Stimulated activated naive CD8-positive, alpha-beta T cell treated with anti-CD3 and anti-CD28 coated beads, Interleukin-15, Interleukin-2, amounts not matched to agents 100 ng/mL and 50 ng/mL, for 24 hours (primary cell): Measurements from ENCODE around the gene PPP1CC.

Experiments used
- H3K27ac Mint-ChIP-seq: one replicate; pipeline ENCODE4 v1.8.0; 2021; ENCODE audit warnings: mild to moderate bottlenecking, mixed read lengths
- H3K27me3 Mint-ChIP-seq: one replicate; pipeline ENCODE4 v1.8.0; 2021; ENCODE audit warnings: mixed read lengths
- H3K36me3 Mint-ChIP-seq: one replicate; pipeline ENCODE4 v1.8.0; 2021; ENCODE audit warnings: low read depth, mixed read lengths
- H3K4me1 Mint-ChIP-seq: one replicate; pipeline ENCODE4 v1.8.0; 2021; ENCODE audit warnings: low read depth, mixed read lengths
- H3K4me3 Mint-ChIP-seq: one replicate; pipeline ENCODE4 v1.8.0; 2021; ENCODE audit warnings: mild to moderate bottlenecking, mixed read lengths
- H3K9me3 Mint-ChIP-seq: one replicate; pipeline ENCODE4 v1.8.0; 2021; ENCODE audit warnings: mixed read lengths

Gene PPP1CC

DNA sequence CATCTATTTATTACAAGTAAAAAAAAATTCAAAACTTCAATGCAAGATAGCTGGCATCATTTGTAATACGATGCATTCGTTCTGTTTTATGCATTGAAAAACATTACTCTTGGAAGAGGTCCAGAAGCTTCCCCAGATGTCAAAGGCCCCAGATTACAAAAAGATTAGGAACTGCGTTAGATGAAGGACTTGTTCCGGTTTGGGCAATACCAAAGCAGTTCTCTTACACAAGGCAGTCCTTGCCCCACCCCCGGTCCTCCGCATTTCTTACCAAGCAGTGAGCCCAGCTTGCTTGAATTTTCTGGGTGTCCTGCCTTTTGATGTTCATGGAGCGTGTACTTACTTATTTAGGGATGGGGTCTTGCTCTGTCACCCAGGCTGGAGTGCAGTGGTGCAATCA, 49.0 kb downstream of the PPP1CC start:
- Mint-ChIP-seq H3K36me3 (no peaks in the 10 kb centered on the region), H3K4me1 (peaks cover 68% of the 10 kb centered on the region), H3K27me3 (no peaks in the 10 kb centered on the region), H3K27ac (no peak overlapping the region), H3K4me3 (no peak overlapping the region), H3K9me3 (no peaks in the 10 kb centered on the region)

DNA sequence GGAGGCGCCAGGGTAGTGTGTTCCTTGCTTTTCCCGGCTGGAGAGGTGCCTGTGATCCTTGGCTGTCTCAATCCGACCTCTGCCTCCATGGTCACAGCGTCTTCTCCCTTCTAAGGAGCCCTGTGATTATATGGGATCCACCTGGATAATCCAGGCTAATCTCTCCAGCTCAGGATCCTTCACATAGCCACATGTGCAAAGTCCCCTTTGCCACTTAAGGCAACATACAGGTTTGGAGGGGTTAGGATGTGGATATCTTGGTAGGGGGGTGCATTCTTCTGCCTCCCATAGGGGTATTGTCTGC, 52.6 kb downstream of the PPP1CC start:
- H3K36me3 Mint-ChIP-seq: peaks cover 13% of the 10 kb centered on the region
- no peaks in the 10 kb centered on the region for H3K27me3 Mint-ChIP-seq
- H3K4me1 Mint-ChIP-seq: peaks cover 70% of the 10 kb centered on the region
- H3K9me3 Mint-ChIP-seq: no peaks in the 10 kb centered on the region
- peak overlapping the region; percentile 89 for H3K4me3 Mint-ChIP-seq
- peak overlapping the region; percentile 96 for H3K27ac Mint-ChIP-seq

DNA sequence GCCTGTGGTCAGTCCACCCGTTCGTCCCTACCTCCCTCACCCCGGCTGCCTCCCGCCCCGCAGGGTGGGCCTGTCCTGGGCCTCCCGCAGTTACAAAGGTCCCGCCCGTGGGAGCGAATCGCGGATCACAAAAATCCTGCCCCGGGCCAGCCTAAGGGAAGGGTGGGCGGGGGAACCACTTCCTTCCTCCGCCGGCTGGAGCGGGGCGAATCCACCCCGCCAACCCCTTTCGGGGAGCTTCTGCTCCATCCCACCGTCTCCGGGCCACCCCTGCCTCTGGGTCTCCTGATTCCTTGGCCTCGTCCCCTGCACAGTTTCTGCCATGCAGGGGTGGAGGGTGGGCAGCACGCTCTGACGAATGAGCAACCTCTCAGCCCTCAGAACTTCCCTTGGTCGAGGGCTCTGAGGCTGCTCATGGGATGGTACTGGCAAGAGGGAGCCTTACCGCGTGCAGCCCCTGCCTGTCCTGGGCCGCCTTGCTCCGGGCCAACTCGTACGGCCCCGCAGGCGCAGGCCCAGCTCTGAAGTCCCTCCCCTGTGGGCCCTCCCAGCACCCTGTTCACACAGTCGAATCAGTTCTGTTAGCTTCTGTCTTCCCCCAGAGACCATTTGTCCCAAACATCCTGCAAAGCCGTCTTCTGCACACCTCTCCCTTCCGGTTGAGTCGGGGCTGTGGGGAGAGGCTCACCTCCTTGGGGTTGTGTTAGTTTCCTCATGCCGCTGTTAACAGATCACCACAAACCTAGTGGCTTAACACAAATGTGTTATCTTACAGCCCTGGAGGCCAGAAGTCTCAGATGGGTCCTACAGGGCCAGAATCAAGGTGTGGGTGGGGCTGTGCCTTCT, 53.2 kb downstream of the PPP1CC start:
- Mint-ChIP-seq H3K27me3 (no peaks in the 10 kb centered on the region), H3K9me3 (no peaks in the 10 kb centered on the region), H3K4me1 (peaks cover 75% of the 10 kb centered on the region), H3K4me3 (peak overlapping the region; percentile 89), H3K36me3 (peaks cover 18% of the 10 kb centered on the region), H3K27ac (peak overlapping the region; percentile 96)

DNA sequence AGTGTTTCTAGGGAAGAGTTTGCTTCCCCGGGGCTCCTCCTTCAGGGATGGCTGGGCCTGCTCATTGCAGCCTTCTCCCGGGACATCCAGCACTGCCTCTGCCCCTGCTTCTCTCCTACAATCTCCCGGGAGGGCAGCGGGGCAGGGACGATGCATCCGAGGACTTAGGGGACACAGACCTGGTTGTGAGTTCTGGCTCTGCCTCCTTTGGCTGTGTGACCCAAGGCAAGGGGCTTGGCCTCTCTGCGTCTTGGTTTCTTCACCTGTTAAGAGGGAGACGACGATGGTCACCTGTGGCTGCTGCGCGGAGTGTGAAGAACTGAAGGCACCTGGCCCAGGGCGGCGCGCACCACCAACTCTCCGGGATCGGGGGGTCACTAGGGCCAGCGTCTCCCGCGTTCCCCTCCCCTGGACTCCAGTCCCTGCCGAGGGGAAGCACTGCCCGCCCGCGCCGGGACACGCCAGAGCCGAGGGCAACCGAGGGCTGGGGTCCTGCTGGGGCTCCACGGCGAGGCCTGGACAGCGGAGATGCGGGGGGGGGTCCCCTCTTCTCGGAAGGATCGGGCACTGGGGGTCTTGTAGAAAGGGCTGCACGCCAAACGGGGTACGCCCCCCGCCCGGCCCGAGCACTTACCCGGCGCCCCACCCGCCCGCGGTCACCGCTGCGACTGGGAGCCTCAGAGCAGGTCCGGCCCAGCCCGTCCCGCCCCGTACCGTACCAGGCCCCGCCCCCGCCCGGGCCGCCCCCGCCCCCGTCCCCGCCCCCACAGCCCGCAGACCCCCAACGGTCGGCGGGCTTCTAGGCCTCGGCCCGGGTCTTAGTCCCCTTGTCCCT, 54.0 kb downstream of the PPP1CC start, which contains the start of gene HVCN1:
Gene HVCN1, minus strand, starts transcription at position 670 of the 835 bp plus-strand sequence. CDS start 5,870 bp downstream, outside the sequence.
- Mint-ChIP-seq H3K9me3 (no peaks in the 10 kb centered on the region), H3K4me1 (peaks cover 75% of the 10 kb centered on the region), H3K36me3 (peaks cover 26% of the 10 kb centered on the region)

DNA sequence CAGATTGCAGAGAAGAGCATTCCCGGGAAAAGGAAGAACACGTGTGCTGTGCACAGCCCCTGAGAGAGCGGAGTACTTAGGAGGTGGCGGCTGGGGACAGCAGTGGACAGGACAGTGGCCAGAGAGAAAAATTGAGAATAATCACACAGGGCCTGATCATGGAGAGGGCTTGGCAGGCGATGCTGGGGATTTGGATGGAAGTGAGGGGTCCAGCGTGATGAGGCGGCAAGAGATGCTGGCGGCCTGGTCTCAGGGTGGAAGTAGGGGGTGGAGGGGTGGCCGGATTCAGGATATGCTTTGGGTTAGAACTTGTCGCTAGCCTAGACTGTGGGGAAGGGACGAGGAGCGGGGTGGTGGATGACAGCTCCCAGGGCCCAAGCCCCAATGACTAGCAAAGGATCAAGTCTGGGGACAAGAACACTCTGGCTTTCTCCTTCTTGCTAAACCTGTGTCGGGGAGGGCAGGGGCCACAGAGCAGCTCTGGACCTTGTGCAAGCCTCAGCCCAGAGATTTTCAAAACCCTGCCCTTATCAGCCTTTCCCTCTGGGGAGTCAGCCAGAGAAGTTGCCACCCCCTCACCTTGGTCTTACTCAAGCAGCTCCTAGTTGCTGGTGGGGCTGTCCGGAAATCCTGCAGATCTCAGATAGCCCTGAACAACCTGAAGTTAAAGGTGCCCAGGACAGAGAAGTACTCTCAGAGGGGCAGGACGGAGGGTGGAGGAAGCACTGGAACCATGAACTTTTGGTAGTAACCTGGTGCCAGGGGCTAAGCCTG, 55.1 kb downstream of the PPP1CC start:
- Mint-ChIP-seq H3K9me3 (no peaks in the 10 kb centered on the region), H3K27ac (no peak overlapping the region), H3K4me1 (peaks cover 72% of the 10 kb centered on the region), H3K27me3 (no peaks in the 10 kb centered on the region), H3K4me3 (peak overlapping the region; percentile 83), H3K36me3 (peaks cover 32% of the 10 kb centered on the region)

More for the DNA sequence above, 54.0 kb downstream of the PPP1CC start, which contains the start of gene HVCN1:
- Mint-ChIP-seq H3K4me3 (peak within 1 kb of the TSS; percentile 89), H3K27ac (peak within 1 kb of the TSS; percentile 96), H3K27me3 (no peaks in the 10 kb centered on the region)

DNA sequence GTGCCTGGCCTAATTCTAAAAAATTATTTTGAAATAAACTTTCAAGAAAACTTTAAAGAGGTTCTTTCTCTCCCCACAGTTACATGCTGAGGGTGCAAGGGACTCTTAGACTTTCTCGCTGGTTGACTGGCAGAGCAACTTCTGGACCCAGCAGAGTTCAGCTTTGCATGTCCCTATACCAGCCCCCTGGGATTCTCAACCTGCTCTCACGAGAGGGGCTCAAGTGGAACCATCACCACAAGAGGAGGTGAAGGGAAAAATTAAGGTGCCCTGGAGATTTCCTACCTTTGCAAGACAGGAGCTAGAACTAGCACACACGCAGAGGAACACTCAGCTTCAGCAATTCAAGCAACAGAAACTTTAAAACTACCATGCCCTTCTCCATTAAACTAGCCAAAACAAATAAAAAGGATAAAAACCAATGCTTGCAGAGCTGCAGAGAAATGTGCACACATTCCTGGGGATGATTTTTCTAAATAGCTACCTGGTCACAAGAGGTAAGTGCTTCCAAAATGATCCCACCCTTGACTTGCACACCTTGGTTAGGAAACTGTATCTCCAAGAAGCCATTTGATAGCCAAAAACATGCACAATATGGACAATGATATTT, 56.3 kb downstream of the PPP1CC start:
- Mint-ChIP-seq H3K9me3 (no peaks in the 10 kb centered on the region), H3K36me3 (peaks cover 35% of the 10 kb centered on the region), H3K4me1 (peaks cover 65% of the 10 kb centered on the region), H3K27me3 (no peaks in the 10 kb centered on the region), H3K27ac (no peak overlapping the region), H3K4me3 (peak overlapping the region; percentile 83)

DNA sequence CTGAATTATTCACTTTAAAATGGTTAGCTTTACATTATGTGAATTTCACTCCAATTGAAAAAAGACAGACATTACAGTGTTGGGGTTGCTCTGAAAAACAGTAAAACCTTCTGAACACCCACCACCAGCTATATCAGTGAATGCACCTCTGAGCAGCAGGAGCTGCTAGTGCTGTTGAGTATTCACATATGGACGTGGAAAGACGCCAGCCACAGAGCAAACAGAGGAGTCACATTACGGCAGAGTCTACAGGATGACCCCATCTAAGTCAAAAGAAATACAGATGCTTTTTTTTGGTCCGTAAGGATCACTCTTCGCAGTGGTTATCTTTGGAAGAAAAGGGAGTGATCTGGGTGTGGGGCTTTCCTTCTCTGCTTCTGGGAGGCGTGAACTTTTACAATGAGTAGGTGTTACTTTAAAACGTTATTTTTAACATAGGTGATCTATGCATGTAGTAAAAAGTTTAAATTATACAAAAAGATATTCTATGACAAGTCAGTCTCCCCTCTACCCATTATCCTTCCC, 58.3 kb downstream of the PPP1CC start:
- Mint-ChIP-seq H3K4me1 (peaks cover 59% of the 10 kb centered on the region), H3K27ac (no peak overlapping the region), H3K27me3 (no peaks in the 10 kb centered on the region), H3K36me3 (peaks cover 35% of the 10 kb centered on the region), H3K4me3 (peak overlapping the region; percentile 30), H3K9me3 (no peaks in the 10 kb centered on the region)

DNA sequence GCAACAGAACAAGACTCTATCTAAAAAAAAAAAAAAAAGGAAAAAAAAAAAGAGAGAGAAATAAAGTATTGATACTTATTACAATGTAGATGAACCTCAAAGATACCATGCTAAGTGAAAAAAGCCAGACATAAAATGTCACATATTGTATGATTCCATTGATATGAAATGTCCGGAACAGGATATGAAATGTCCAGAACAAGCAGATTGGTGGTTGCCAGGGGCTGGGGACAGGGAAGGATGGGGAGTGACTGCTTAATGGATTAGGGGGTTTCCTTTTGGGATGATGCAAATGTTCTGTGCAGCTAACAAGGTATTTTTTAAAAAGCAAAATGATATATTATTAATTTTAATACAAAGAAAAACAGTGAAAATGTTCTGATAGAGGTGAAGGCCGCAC, 58.8 kb downstream of the PPP1CC start:
- Mint-ChIP-seq H3K4me3 (peak overlapping the region; percentile 44), H3K27ac (peak overlapping the region; percentile 49), H3K36me3 (peaks cover 35% of the 10 kb centered on the region), H3K4me1 (peaks cover 60% of the 10 kb centered on the region), H3K9me3 (no peaks in the 10 kb centered on the region), H3K27me3 (no peaks in the 10 kb centered on the region)

DNA sequence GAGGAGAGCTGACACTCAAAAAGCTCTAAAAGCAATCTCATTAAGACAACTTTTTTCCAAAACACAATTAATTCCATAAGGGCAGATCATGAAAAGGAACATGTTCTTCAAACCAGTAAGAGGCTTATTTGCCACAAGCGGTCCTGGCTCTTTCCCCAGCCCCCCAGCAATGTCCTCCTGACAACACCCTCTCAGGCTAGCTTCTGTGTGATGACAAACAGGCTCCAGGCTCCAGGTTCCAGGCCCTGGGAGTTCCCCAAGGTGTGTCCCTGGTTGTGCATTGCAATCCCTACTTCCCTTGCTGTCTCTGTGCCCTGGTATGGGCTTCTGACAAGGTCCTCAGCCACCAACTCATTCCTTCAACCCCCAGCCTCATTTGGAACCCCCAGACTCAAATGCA, 62.7 kb downstream of the PPP1CC start:
- Mint-ChIP-seq H3K9me3 (no peaks in the 10 kb centered on the region), H3K4me3 (no peak overlapping the region), H3K36me3 (peaks cover 28% of the 10 kb centered on the region), H3K27ac (no peak overlapping the region), H3K27me3 (no peaks in the 10 kb centered on the region), H3K4me1 (peaks cover 60% of the 10 kb centered on the region)

DNA sequence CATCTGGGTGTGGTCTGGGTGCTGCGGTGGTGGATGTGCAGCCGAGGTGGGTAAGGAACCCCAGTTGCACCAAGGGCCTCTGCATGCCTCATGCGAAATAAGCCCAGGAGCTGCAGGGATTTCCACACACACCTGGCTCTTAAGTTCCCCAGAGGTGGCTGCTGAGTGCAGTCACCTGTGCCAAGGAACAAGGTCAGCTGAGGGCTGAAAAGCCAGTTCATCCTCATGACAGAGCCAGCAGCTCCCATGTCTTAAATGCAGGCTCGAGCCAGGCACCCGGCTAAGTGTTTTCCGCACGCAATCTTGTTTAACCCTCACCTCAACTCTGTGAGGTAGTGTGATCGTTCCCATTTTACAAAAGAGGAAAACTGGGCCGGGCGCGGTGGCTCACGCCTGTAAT, 63.5 kb downstream of the PPP1CC start:
- H3K36me3 Mint-ChIP-seq: peaks cover 26% of the 10 kb centered on the region
- no peaks in the 10 kb centered on the region for H3K27me3 Mint-ChIP-seq
- peaks cover 58% of the 10 kb centered on the region for H3K4me1 Mint-ChIP-seq
- peaks cover 4% of the 10 kb centered on the region for H3K9me3 Mint-ChIP-seq
- no peak overlapping the region for H3K27ac Mint-ChIP-seq
- no peak overlapping the region for H3K4me3 Mint-ChIP-seq

DNA sequence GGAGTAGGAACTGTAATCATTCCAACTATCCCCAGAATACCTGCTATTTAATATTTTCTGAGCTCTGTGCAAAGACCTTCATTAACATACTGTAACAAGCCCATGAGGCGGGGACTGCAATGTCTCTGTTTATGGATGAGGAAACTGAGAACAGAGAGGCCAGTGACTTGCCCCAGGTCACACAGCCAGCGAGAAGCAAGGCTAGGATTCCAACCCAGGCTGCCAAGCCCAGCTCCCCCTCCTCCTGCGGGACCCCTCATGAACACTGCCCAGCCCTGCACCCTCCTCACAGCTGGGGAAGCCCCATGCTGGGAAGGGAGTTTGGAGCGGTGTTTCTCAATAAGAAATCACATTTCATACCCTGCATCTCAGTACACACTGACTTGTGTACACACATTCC, 64.7 kb downstream of the PPP1CC start:
- peaks cover 4% of the 10 kb centered on the region for H3K9me3 Mint-ChIP-seq
- peak overlapping the region; percentile 42 for H3K4me3 Mint-ChIP-seq
- H3K36me3 Mint-ChIP-seq: peaks cover 24% of the 10 kb centered on the region
- no peaks in the 10 kb centered on the region for H3K27me3 Mint-ChIP-seq
- H3K27ac Mint-ChIP-seq: peak overlapping the region; percentile 78
- peaks cover 64% of the 10 kb centered on the region for H3K4me1 Mint-ChIP-seq

DNA sequence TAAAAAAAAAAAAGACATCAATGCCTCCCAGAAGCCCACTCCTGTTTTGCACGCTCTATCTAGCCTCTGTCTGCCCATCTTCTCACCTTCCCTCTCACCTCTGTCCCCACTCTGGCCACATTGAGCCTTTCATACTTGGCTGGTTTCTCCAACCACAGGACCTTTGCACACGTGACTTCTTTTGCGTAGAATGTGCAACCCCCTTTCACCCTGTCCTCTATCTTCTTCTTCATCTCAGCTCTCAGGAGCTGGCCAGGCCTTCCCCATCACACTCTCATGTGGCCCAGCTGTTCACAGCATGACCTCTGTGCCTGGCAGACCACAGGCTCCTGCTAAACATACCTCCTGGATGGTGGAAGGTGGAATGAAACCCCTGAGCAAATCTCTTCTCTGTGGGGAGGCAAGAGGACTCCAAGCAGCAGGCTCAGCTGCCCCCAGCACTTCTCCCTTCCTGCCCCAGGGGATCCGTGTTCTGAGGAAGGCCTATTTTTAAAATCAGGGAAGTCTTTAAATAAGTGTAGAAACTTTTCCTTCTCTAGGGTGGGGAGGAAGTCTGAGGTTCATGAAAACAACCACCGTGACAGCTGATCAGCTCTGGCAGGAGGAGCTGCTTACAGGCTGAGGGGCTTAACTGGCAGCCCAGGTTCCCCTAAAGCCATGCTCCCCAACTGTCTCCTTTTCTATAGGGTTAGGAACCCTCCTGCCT, 65.3 kb downstream of the PPP1CC start:
- Mint-ChIP-seq H3K27me3 (no peaks in the 10 kb centered on the region), H3K9me3 (peaks cover 4% of the 10 kb centered on the region), H3K27ac (peak overlapping the region; percentile 78), H3K4me3 (peak overlapping the region; percentile 42), H3K36me3 (peaks cover 27% of the 10 kb centered on the region), H3K4me1 (peaks cover 71% of the 10 kb centered on the region)

DNA sequence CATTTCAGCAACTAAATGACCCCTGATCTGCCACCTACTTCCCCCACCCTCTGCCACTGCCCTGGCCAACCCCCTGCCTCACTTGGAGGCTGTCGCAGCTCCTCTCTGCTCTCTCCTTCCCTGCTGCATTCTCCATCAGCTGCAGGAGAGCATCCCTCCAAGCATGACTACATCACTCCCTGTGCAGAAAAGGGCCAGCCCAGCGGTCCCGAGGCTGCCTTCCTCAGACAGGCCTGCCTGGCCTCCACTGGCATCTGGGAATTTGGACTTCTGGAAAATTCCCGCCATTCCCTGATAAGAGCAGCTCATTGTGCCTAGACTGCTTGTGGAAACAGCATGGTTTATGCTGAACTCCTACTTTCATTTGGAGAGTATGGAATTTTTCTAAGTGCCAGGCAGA, 66.5 kb downstream of the PPP1CC start:
- Mint-ChIP-seq H3K27ac (no peak overlapping the region), H3K4me1 (peaks cover 74% of the 10 kb centered on the region), H3K4me3 (no peak overlapping the region)

More for the DNA sequence above, 66.5 kb downstream of the PPP1CC start:
- Mint-ChIP-seq H3K27me3 (no peaks in the 10 kb centered on the region), H3K9me3 (peaks cover 4% of the 10 kb centered on the region), H3K36me3 (peaks cover 30% of the 10 kb centered on the region)
